K562 (cell line): ENCODE results near the gene JMJD1C. TPM values are rescaled to one million over a fixed set of nuclear protein-coding genes. Genes with fewer than 3 reads are reported as not detected.

Experiments
- ATAC-seq: fragments of 200-7000 bp; cut with Tn5 transposase; 3 replicates; pipeline ENCODE4 v1.9.1; 2020; ENCODE audit warnings: moderate library complexity
- BruUV-seq: library from RNA; stranded (reverse); fragments of 400-500 nt; replicated peaks from 2 replicates; lab custom pipeline; 2021; lab: Mats Ljungman, UMichigan
- CTCF ChIA-PET: fragments of 300-600 bp; formaldehyde crosslinking; extraction: SDS; loops from one replicate; lab custom pipeline; 2021; ENCODE audit warnings: low intra/inter-chr PET ratio; lab: Yijun Ruan, JAX
- POLR2A ChIA-PET: fragments of 300-600, 350-650 bp; sonication (Branson Sonifier 250); formaldehyde crosslinking; extraction: SDS; loops from one replicate; lab custom pipeline; 2021; ENCODE audit warnings: antibody characterized with exemption, inconsistent platforms; lab: Yijun Ruan, JAX
- DNase-seq, 4 experiments: peaks; one replicate each; pipeline versions ENCODE4 v3.0.0 to v3.0.0-alpha.2; 2011 to 2018; ENCODE audit warnings: low spot score in 3 of 4, mixed read lengths in 3 of 4; ENCODE audit errors: extremely low read depth in 1 of 4
- FAIRE-seq: peaks from 2 replicates; lab custom pipeline; 2011; peaks lifted over from hg19 to GRCh38; lab: Jason Lieb, UNC
- H2AFZ ChIP-seq: 2 replicates; pipeline ENCODE4 v1.6.0; 2011; ENCODE audit warnings: low read depth, low read length, control low read depth, inconsistent platforms
- H3K27ac ChIP-seq: fragments of 200-600 bp; 3 replicates; pipeline ENCODE4 v1.8.0; 2011; ENCODE audit warnings: low read depth, mild to moderate bottlenecking, control low read depth, inconsistent platforms, low read length, moderate library complexity, mixed read lengths; ENCODE audit errors: extremely low read depth
- H3K27me3 ChIP-seq, 2 experiments: fragments of 300-600 bp in 1 of 2; 2 replicates in 1 of 2; 3 replicates in 1 of 2; pipeline versions ENCODE4 v1.6.0 to v1.8.0; 2011; ENCODE audit warnings: inconsistent platforms in 2 of 2, low read length in 2 of 2, mild to moderate bottlenecking in 1 of 2, mixed read lengths in 1 of 2, moderate library complexity in 1 of 2; ENCODE audit not compliant: control insufficient read depth in 2 of 2, insufficient read depth in 2 of 2
- H3K36me3 ChIP-seq: fragments of 300-600 bp; 3 replicates; pipeline ENCODE4 v1.8.0; 2011; ENCODE audit warnings: mild to moderate bottlenecking, low read length, inconsistent platforms; ENCODE audit not compliant: control insufficient read depth, insufficient read depth
- H3K4me1 ChIP-seq, 2 experiments: fragments of 200-600 bp in 1 of 2; replicated peaks in 1 of 2; 2 replicates in 1 of 2; 3 replicates in 1 of 2; pipeline versions ENCODE4 v1.5.1 to v1.8.0; 2011; ENCODE audit warnings: inconsistent platforms in 2 of 2, low read length in 2 of 2, mild to moderate bottlenecking in 1 of 2, mixed read lengths in 1 of 2, moderate library complexity in 1 of 2; ENCODE audit not compliant: control insufficient read depth in 2 of 2, insufficient read depth in 2 of 2
- H3K4me2 ChIP-seq: 2 replicates; pipeline ENCODE4 v1.6.1; 2011; ENCODE audit warnings: low read length, control low read depth, inconsistent platforms, mixed read lengths; ENCODE audit not compliant: insufficient read depth
- H3K4me3 ChIP-seq: fragments of 200-600 bp; sonication (generic), shearing (Covaris generic); 2 replicates; pipeline ENCODE4 v1.5.1; 2016; ENCODE audit warnings: control low read depth, inconsistent platforms
- H3K79me2 ChIP-seq: fragments of 200-600 bp; 3 replicates; pipeline ENCODE4 v1.8.0; 2011; ENCODE audit warnings: low read length, inconsistent platforms; ENCODE audit not compliant: control insufficient read depth, insufficient read depth
- H3K9ac ChIP-seq, 2 experiments: 2 replicates each; pipeline versions ENCODE4 v1.6.0 to v1.6.1; 2011; ENCODE audit warnings: low read depth in 2 of 2, low read length in 2 of 2, control low read depth in 1 of 2, inconsistent platforms in 1 of 2, mild to moderate bottlenecking in 1 of 2, mixed read lengths in 1 of 2; ENCODE audit not compliant: insufficient read depth in 1 of 2
- H3K9me1 ChIP-seq: one replicate; pipeline ENCODE4 v1.6.0; 2011; ENCODE audit warnings: inconsistent platforms, mild to moderate bottlenecking, low read length, moderate library complexity; ENCODE audit not compliant: control insufficient read depth, insufficient read depth
- H3K9me3 ChIP-seq: replicated peaks from 2 replicates; pipeline ENCODE4 v1.5.1; 2011; ENCODE audit warnings: low read depth, low read length, inconsistent platforms; ENCODE audit not compliant: control insufficient read depth, insufficient read depth
- H4K20me1 ChIP-seq: replicated peaks from 2 replicates; pipeline ENCODE4 v1.6.1; 2011; ENCODE audit warnings: low read length, inconsistent platforms, mixed read lengths; ENCODE audit not compliant: control insufficient read depth, insufficient read depth
- ARHGAP35 ChIP-seq: fragments of 450-650 bp; IDR thresholded peaks from 2 replicates; pipeline ENCODE4 v1.6.1; 2018; ENCODE audit not compliant: partially characterized antibody
- ARID1B ChIP-seq: fragments of 450-650 bp; IDR thresholded peaks from 2 replicates; pipeline ENCODE4 v1.6.1; 2016; ENCODE audit warnings: antibody characterized with exemption, mild to moderate bottlenecking, inconsistent platforms
- BHLHE40 ChIP-seq: IDR thresholded peaks from 2 replicates; pipeline ENCODE4 v1.6.1; 2011; ENCODE audit warnings: low read length, improper control_type of control experiment
- CBFA2T3 ChIP-seq: fragments of 450-650 bp; IDR thresholded peaks from 2 replicates; pipeline ENCODE4 v1.6.1; 2017
- ETS1 ChIP-seq: conservative IDR thresholded peaks from 2 replicates; pipeline ENCODE4 v1.6.1; 2011; ENCODE audit warnings: low read depth, mild to moderate bottlenecking, low read length; ENCODE audit not compliant: control insufficient read depth
- NCOR1 ChIP-seq: fragments of 450-650 bp; IDR thresholded peaks from 2 replicates; pipeline ENCODE4 v1.6.1; 2016; ENCODE audit warnings: mild to moderate bottlenecking, moderate library complexity
- TEAD4 ChIP-seq, 2 experiments: sonication (generic) in 1 of 2; formaldehyde crosslinking in 1 of 2; IDR thresholded peaks; 2 replicates each; pipeline versions ENCODE4 v1.6.1 to v1.8.0; 2012 to 2022; ENCODE audit warnings: borderline replicate concordance in 1 of 2, inconsistent platforms in 1 of 2, low read length in 1 of 2, mild to moderate bottlenecking in 1 of 2, missing genetic modification reagents in 1 of 2
- YY1 ChIP-seq, 3 experiments: IDR thresholded peaks; 2 replicates each; pipeline ENCODE4 v1.6.1; 2011; ENCODE audit warnings: low read length in 2 of 3, mild to moderate bottlenecking in 2 of 3, moderate library complexity in 2 of 3, borderline replicate concordance in 1 of 3, control low read depth in 1 of 3, low read depth in 1 of 3; ENCODE audit not compliant: insufficient read depth in 3 of 3, insufficient replicate concordance in 2 of 3, control insufficient read depth in 1 of 3, insufficient read length in 1 of 3; ENCODE audit errors: extremely low read depth in 1 of 3
- ZBTB5 ChIP-seq: fragments of 450-650 bp; IDR thresholded peaks from 2 replicates; pipeline ENCODE4 v1.6.1; 2017; ENCODE audit warnings: antibody characterized with exemption
- ZNF232 ChIP-seq: sonication (generic); formaldehyde crosslinking; IDR thresholded peaks from 2 replicates; pipeline ENCODE4 v1.8.0; 2022; ENCODE audit warnings: mild to moderate bottlenecking, missing genetic modification reagents
- ZNF41 ChIP-seq: fragments of 250-450 bp; sonication (Bioruptor Pico); conservative IDR thresholded peaks from 2 replicates; pipeline ENCODE4 v1.4.0; 2020; ENCODE audit warnings: mild to moderate bottlenecking
- ZNF444 ChIP-seq: fragments of 250-450 bp; sonication (Bioruptor Pico); IDR thresholded peaks from 2 replicates; pipeline ENCODE4 v1.4.0; 2020; ENCODE audit warnings: mild to moderate bottlenecking, moderate library complexity
- WGBS: fragments of 100-300 bp; shearing (Covaris generic); methylation state at CpG from one replicate; pipeline ENCODE4 v1.1.6; 2016; ENCODE audit warnings: low coverage, mixed read lengths; ENCODE audit not compliant: insufficient coverage; ENCODE audit errors: missing lambda C conversion rate; 5-methylcytosine and 5-hydroxymethylcytosine counted together
- in situ Hi-C: fragments of 300-500 bp; cut with MboI; formaldehyde crosslinking; loops from 4 replicates; pipeline ENCODE4 v1.15.0; 2018; ENCODE audit warnings: inconsistent platforms, mixed read lengths
- intact Hi-C: fragments of 100-400 bp; cut with micrococcal nuclease; formaldehyde crosslinking; loops from 2 replicates; pipeline ENCODE4 v1.14.2; 2022
- polyA plus RNA-seq, 8 experiments: library from polyadenylated mRNA; depleted of rRNA in 4 of 8; stranded (reverse) in 5 of 8; unstranded in 3 of 8; fragments of >200 nt; fragmentation: Nextera tagmentation in 2 of 8; fragmentation: Illumina TruSeq in 1 of 8; extraction: Ambion mirVana in 2 of 8; extraction: Trizol in 1 of 8; gene quantifications; 2 replicates each; pipeline versions ENCODE4 v1.2.1 to v1.2.3, GENCODE V29; 2011 to 2014; ENCODE audit warnings: inconsistent platforms in 1 of 8, missing spikeins in 1 of 8
- total RNA-seq, 7 experiments: library from RNA; depleted of rRNA in 6 of 7; stranded (reverse); fragments of >200 nt in 6 of 7; fragmentation: Illumina TruSeq in 2 of 7; extraction: Trizol in 2 of 7; gene quantifications; 2 replicates each; pipeline versions ENCODE4 v1.2.1 to v1.2.3, GENCODE V29; 2011 to 2021; ENCODE audit warnings: low replicate concordance in 1 of 7
- TF ChIP-seq, protein P1 (sequence below): sonication (generic); formaldehyde crosslinking; IDR thresholded peaks from 2 replicates; pipeline ENCODE4 v1.8.1; 2023; ENCODE audit warnings: mild to moderate bottlenecking, missing genetic modification reagents
- TF ChIP-seq, protein P2 (sequence below): IDR thresholded peaks from 3 replicates; pipeline ENCODE4 v1.6.1; 2011; ENCODE audit warnings: borderline replicate concordance, mild to moderate bottlenecking; ENCODE audit not compliant: insufficient read length, insufficient read depth

Gene JMJD1C
- total and polyA plus RNA-seq, 9 of the 15 experiments (the other 6 are each of a cell fraction or from before 2014, with no cell fraction given): 25.3 to 68.0 (median 47.2) TPM

- Histone ChIP-seq H3K9ac (no peak overlapping the region), H3K4me2 (peak overlapping the region; percentile 21; the same call in 1 of the 2 replicates), H3K79me2 (peaks cover 26% of the 10 kb centered on the region), H3K36me3 (no peaks in the 10 kb centered on the region), H3K9me3 (no peaks in the 10 kb centered on the region), H3K4me1 (peaks cover 0 to 5% of the 10 kb centered on the region in 2 experiments; a peak in 2 of 5 replicates), H3K27me3 (no peaks in the 10 kb centered on the region), H3K4me3 (no peak overlapping the region), H3K27ac (peak overlapping the region; percentile 29; the same call in 1 of the 3 replicates), H3K9me1 (no peaks in the 10 kb centered on the region), H2AFZ (peak overlapping the region; percentile 18; the same call in 1 of the 2 replicates), H4K20me1 (no peaks in the 10 kb centered on the region)
- WGBS: 15% methylated on average over 7 of the region's 7 CpGs
- CTCF ChIA-PET: interaction anchor here (0.6 kb wide), 1 partner anchor 275 kb away, joined by 4 read pairs; no protein-coding TSS in a partner anchor
- BruUV-seq: no TSS peak
- in situ Hi-C loops (no loop called here), intact Hi-C loops (no loop called here)
- FAIRE-seq (no peak), ATAC-seq (peak; percentile 76), DNase-seq (peak in 2 of 4 experiments; percentile 15 to 27)
- POLR2A ChIA-PET: interaction anchor here (0.8 kb wide), 1 partner anchor 11 kb away, joined by 3 read pairs; no protein-coding TSS in a partner anchor
- TF ChIP-seq YY1 (IDR thresholded peaks at IDR 0.05; ENCODE audit: borderline replicate concordance in 1 of 3, control insufficient read depth in 1 of 3, extremely low read depth in 1 of 3, insufficient read depth in 3 of 3, insufficient read length in 1 of 3, insufficient replicate concordance in 2 of 3, low read depth in 1 of 3, low read length in 2 of 3) (no peak), ZNF444 (CRISPR knock-in tag) (no peak), NCOR1 (peak; percentile 57), BHLHE40 (peak; percentile 35; the same call in 1 of the 2 replicates), TEAD4 (IDR thresholded peaks at IDR 0.05; ENCODE audit: low read length) (peak; percentile 74), TEAD4 (CRISPR knock-in tag; IDR thresholded peaks at IDR 0.05; ENCODE audit: borderline replicate concordance) (no peak), ZBTB5 (no peak), ARID1B (peak; percentile 68), ETS1 (no peak), ARHGAP35 (no peak), ZNF232 (CRISPR knock-in tag) (no peak), ZNF41 (no peak), CBFA2T3 (peak; percentile 85)
- TF ChIP-seq, protein P1, sequence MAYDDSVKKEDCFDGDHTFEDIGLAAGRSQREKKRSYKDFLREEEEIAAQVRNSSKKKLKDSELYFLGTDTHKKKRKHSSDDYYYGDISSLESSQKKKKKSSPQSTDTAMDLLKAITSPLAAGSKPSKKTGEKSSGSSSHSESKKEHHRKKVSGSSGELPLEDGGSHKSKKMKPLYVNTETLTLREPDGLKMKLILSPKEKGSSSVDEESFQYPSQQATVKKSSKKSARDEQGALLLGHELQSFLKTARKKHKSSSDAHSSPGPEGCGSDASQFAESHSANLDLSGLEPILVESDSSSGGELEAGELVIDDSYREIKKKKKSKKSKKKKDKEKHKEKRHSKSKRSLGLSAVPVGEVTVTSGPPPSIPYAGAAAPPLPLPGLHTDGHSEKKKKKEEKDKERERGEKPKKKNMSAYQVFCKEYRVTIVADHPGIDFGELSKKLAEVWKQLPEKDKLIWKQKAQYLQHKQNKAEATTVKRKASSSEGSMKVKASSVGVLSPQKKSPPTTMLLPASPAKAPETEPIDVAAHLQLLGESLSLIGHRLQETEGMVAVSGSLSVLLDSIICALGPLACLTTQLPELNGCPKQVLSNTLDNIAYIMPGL (CRISPR knock-in tag): no peak
- TF ChIP-seq, protein P2, sequence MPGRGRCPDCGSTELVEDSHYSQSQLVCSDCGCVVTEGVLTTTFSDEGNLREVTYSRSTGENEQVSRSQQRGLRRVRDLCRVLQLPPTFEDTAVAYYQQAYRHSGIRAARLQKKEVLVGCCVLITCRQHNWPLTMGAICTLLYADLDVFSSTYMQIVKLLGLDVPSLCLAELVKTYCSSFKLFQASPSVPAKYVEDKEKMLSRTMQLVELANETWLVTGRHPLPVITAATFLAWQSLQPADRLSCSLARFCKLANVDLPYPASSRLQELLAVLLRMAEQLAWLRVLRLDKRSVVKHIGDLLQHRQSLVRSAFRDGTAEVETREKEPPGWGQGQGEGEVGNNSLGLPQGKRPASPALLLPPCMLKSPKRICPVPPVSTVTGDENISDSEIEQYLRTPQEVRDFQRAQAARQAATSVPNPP: no peak
These were observed 69.5 kb downstream of the JMJD1C start for GRCh38 chr10:63396133-63396761.
